Activated CD4-positive, alpha-beta T cell treated with anti-CD3 and anti-CD28 coated beads, Interleukin-2, amount 10 ng/mL, durations not matched to agents 7 days and 5 days (primary cell): Measurements from ENCODE around the gene KRTAP3-1. TPM values are rescaled to one million over a fixed set of nuclear protein-coding genes. Genes with fewer than 3 reads are reported as not detected.

Source experiments
- CTCF ChIA-PET: fragments of 350-600 bp; sonication (Branson Sonifier 250); formaldehyde crosslinking; loops from one replicate; lab custom pipeline; 2021; ENCODE audit warnings: antibody characterized with exemption; lab: Charles Lee
- POLR2A ChIA-PET: fragments of 350-600 bp; sonication (Branson Sonifier 250); formaldehyde crosslinking; loops from one replicate; lab custom pipeline; 2021; ENCODE audit warnings: antibody characterized with exemption; lab: Charles Lee
- DNase-seq: peaks from one replicate; pipeline ENCODE4 v3.0.0-alpha.2; 2020
- H3K27ac Mint-ChIP-seq: one replicate; pipeline ENCODE4 v1.8.0; 2021; ENCODE audit warnings: mild to moderate bottlenecking, moderate library complexity, mixed read lengths
- H3K27me3 Mint-ChIP-seq: one replicate; pipeline ENCODE4 v1.8.0; 2021; ENCODE audit warnings: mixed read lengths
- H3K36me3 Mint-ChIP-seq: one replicate; pipeline ENCODE4 v1.8.0; 2021; ENCODE audit warnings: low read depth, mixed read lengths
- H3K4me1 Mint-ChIP-seq: one replicate; pipeline ENCODE4 v1.8.0; 2021; ENCODE audit warnings: mixed read lengths
- H3K4me3 Mint-ChIP-seq: one replicate; pipeline ENCODE4 v1.8.0; 2021; ENCODE audit warnings: mild to moderate bottlenecking, moderate library complexity, mixed read lengths
- H3K9me3 Mint-ChIP-seq: one replicate; pipeline ENCODE4 v1.8.0; 2021; ENCODE audit warnings: mixed read lengths
- total RNA-seq, 2 experiments: library from RNA; stranded (reverse); gene quantifications; one replicate each; pipeline ENCODE4 v1.2.3, GENCODE V29; 2021

The KRTAP3-1 gene
- total RNA-seq, 2 experiments from 2014 or later, result not detected

GRCh38 chr17:40960144-40960543, 48.8 kb downstream of the KRTAP3-1 start:
- H3K4me1 Mint-ChIP-seq, result peaks cover 6% of the 10 kb centered on the region
- H3K27me3 Mint-ChIP-seq, result peaks cover 5% of the 10 kb centered on the region
- POLR2A ChIA-PET, result no interaction called here
- no peaks in the 10 kb centered on the region for H3K36me3 Mint-ChIP-seq
- no peak overlapping the region for H3K4me3 Mint-ChIP-seq
- no peaks in the 10 kb centered on the region for H3K9me3 Mint-ChIP-seq
- DNase-seq, result no peak
- no peak overlapping the region for H3K27ac Mint-ChIP-seq
- CTCF ChIA-PET, result no interaction called here

Other genes starting within 250 kb of the KRTAP3-1 start
- gene KRT26, start 236.9 kb downstream of the KRTAP3-1 start, total RNA-seq, result not detected
- gene KRT27, start 226.6 kb downstream of the KRTAP3-1 start, total RNA-seq, result not detected
- not detected for gene KRT28, start 209.2 kb downstream of the KRTAP3-1 start, total RNA-seq
- 10 to 100 TPM; 21.0 to 22.9 TPM for gene KRT10, start 186.5 kb downstream of the KRTAP3-1 start, total RNA-seq
- gene KRT12, start 141.9 kb downstream of the KRTAP3-1 start, total RNA-seq, result not detected
- gene KRT20, start 123.9 kb downstream of the KRTAP3-1 start, total RNA-seq, result not detected
- gene KRT23, start 71.5 kb downstream of the KRTAP3-1 start, total RNA-seq, result not detected
- gene KRT39, start 42.2 kb downstream of the KRTAP3-1 start, total RNA-seq, result not detected
- not detected for gene KRT40, start 24.8 kb downstream of the KRTAP3-1 start, total RNA-seq
- gene KRTAP3-3, start 15.0 kb downstream of the KRTAP3-1 start, total RNA-seq, result not detected
- gene KRTAP3-2, start 9.2 kb downstream of the KRTAP3-1 start, total RNA-seq, result not detected
- gene KRTAP1-5, start 18.1 kb upstream of the KRTAP3-1 start, total RNA-seq, result not detected
- not detected for gene KRTAP1-4, start 21.1 kb upstream of the KRTAP3-1 start, total RNA-seq
- gene KRTAP1-3, start 25.7 kb upstream of the KRTAP3-1 start, total RNA-seq, result not detected
- not detected for gene KRTAP1-1, start 32.3 kb upstream of the KRTAP3-1 start, total RNA-seq
- not detected for gene KRTAP2-1, start 38.2 kb upstream of the KRTAP3-1 start, total RNA-seq
- not detected for gene KRTAP2-2, start 46.1 kb upstream of the KRTAP3-1 start, total RNA-seq
- gene KRTAP2-3, start 51.0 kb upstream of the KRTAP3-1 start, total RNA-seq, result not detected
- not detected for gene KRTAP2-4, start 56.8 kb upstream of the KRTAP3-1 start, total RNA-seq
- not detected for gene KRTAP4-7, start 75.0 kb upstream of the KRTAP3-1 start, total RNA-seq
- gene KRTAP4-8, start 89.0 kb upstream of the KRTAP3-1 start, total RNA-seq, result not detected
- not detected for gene KRTAP4-16, start 93.1 kb upstream of the KRTAP3-1 start, total RNA-seq
- gene KRTAP4-9, start 96.3 kb upstream of the KRTAP3-1 start, total RNA-seq, result not detected
- not detected for gene KRTAP4-11, start 109.2 kb upstream of the KRTAP3-1 start, total RNA-seq
- gene KRTAP4-12, start 115.1 kb upstream of the KRTAP3-1 start, total RNA-seq, result not detected
- not detected for gene KRTAP4-6, start 131.4 kb upstream of the KRTAP3-1 start, total RNA-seq
- gene KRTAP4-5, start 140.7 kb upstream of the KRTAP3-1 start, total RNA-seq, result not detected
- gene KRTAP4-4, start 151.6 kb upstream of the KRTAP3-1 start, total RNA-seq, result not detected
- not detected for gene KRTAP4-3, start 159.1 kb upstream of the KRTAP3-1 start, total RNA-seq
- not detected for gene KRTAP4-2, start 169.1 kb upstream of the KRTAP3-1 start, total RNA-seq
- gene KRTAP4-1, start 175.8 kb upstream of the KRTAP3-1 start, total RNA-seq, result not detected
- gene KRTAP9-1, start 180.8 kb upstream of the KRTAP3-1 start, total RNA-seq, result not detected
- gene KRTAP9-2, start 217.5 kb upstream of the KRTAP3-1 start, total RNA-seq, result not detected
- gene KRTAP9-3, start 223.3 kb upstream of the KRTAP3-1 start, total RNA-seq, result not detected
- not detected for gene KRTAP9-8, start 228.9 kb upstream of the KRTAP3-1 start, total RNA-seq
- not detected for gene KRTAP9-4, start 240.6 kb upstream of the KRTAP3-1 start, total RNA-seq
- gene KRTAP9-9, start 246.3 kb upstream of the KRTAP3-1 start, total RNA-seq, result not detected